Measurements from ENCODE around the gene THSD4.

THSD4 gene

DNA sequence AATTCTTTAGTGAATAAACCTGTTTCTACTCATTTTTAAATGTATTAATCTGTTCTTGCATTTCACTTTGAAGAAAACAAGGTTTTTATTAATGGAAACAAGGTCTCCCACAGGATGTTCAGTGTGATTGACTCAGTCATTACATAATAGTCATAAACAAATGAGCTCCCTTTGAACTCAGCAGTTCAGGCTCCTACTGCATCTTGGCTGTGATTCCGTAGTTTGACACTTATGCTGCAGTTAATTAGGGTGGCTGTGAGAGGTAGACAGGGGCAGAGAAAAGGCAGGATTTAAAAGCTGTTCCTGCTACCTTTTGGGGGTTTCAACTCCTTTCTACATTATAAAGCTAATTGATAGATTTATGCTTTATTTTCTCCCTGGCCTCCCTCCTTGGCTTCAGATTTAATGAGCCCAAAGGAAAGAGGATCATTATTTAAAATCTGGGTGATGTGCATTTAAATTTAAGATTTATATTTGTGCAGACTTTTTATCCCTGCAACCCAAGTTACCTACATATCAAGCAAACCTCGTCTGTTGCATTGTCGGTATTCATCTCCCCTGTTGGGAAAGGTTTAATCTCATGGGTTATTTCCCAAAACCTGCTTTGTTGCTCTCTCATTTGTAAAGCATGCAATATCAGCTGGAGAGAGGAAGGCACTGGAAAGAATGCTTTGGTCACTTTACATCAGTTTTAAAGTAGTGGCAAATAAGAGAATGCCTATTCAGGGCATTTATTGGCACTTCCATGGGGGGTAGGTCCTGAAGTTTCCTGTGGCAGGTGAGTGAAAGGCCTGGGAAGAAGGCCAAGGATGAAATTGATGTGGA is 350.1 kb downstream of the THSD4 start:
- TF ChIP-seq, protein P1, sequence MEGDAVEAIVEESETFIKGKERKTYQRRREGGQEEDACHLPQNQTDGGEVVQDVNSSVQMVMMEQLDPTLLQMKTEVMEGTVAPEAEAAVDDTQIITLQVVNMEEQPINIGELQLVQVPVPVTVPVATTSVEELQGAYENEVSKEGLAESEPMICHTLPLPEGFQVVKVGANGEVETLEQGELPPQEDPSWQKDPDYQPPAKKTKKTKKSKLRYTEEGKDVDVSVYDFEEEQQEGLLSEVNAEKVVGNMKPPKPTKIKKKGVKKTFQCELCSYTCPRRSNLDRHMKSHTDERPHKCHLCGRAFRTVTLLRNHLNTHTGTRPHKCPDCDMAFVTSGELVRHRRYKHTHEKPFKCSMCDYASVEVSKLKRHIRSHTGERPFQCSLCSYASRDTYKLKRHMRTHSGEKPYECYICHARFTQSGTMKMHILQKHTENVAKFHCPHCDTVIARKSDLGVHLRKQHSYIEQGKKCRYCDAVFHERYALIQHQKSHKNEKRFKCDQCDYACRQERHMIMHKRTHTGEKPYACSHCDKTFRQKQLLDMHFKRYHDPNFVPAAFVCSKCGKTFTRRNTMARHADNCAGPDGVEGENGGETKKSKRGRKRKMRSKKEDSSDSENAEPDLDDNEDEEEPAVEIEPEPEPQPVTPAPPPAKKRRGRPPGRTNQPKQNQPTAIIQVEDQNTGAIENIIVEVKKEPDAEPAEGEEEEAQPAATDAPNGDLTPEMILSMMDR (conservative IDR thresholded peaks at IDR 0.05; ENCODE audit: low read depth, low read length) = no peak
- Histone ChIP-seq H3K4me2 (no peak overlapping the region), H3K36me3 (ENCODE audit: insufficient read depth) (no peaks in the 10 kb centered on the region), H3K27ac (no peak overlapping the region), H3K4me3 (IDR thresholded peaks at IDR 0.05; ENCODE audit: insufficient read depth, low read depth, low read length) (no peak overlapping the region), H4K20me1 (ENCODE audit: insufficient read depth) (no peaks in the 10 kb centered on the region), H3K79me2 (ENCODE audit: insufficient read depth, low read depth) (no peaks in the 10 kb centered on the region), H3K9ac (no peak overlapping the region), H3K27me3 (ENCODE audit: insufficient read depth, low read depth) (no peaks in the 10 kb centered on the region), H2AFZ (ENCODE audit: low read depth) (no peak overlapping the region), H3K4me1 (ENCODE audit: low read depth, poor library complexity, severe bottlenecking) (no peaks in the 10 kb centered on the region)

DNA sequence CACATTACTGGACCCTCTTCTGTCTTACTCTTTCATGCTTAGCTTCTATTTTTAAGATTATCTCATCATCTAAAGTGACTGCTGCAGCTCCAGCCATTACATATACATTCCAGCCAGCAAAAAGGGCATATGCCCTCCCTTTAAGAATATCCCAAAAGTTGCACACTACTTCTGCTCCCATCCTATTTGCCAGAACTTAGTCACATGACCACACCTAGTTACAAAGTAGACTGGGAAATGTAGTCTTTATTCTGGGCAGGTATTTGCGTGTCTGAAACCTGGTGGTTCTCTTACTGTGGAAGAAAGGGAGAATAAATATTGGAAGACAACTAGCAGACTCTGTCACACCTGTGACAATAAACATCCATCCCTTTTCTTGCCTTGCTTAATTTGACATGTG is 353.4 kb downstream of the THSD4 start:
- no peaks in the 10 kb centered on the region for H3K79me2 ChIP-seq (ENCODE audit: insufficient read depth, low read depth)
- H4K20me1 ChIP-seq (ENCODE audit: insufficient read depth) = no peaks in the 10 kb centered on the region
- H3K36me3 ChIP-seq (ENCODE audit: insufficient read depth) = no peaks in the 10 kb centered on the region
- no peak overlapping the region for H3K4me2 ChIP-seq
- no peak overlapping the region for H2AFZ ChIP-seq (ENCODE audit: low read depth)
- H3K27ac ChIP-seq = no peak overlapping the region
- TF ChIP-seq, protein P1 (conservative IDR thresholded peaks at IDR 0.05; ENCODE audit: low read depth, low read length) = no peak
- H3K4me3 ChIP-seq (IDR thresholded peaks at IDR 0.05; ENCODE audit: insufficient read depth, low read depth, low read length) = no peak overlapping the region
- H3K9ac ChIP-seq = no peak overlapping the region
- no peaks in the 10 kb centered on the region for H3K27me3 ChIP-seq (ENCODE audit: insufficient read depth, low read depth)
- H3K4me1 ChIP-seq (ENCODE audit: low read depth, poor library complexity, severe bottlenecking) = no peaks in the 10 kb centered on the region

DNA sequence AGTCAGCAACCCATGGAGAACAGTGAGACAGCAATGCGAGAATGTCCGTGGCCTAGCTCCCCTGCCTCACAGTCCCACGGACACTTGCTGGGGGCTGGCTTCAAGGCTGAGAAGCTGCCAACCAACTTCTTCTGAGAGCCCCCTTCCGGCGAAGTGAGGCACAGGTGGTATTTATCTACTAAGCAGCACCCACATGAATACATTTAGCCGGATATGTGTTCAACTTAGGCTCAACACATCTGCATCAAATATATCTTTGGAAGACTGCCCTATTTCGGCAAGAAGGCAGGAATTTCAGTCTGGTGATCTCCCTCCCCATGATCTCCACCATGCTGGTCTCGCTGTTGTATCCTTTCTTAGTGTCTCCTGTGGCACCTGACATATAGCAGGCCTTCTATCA is 354.1 kb downstream of the THSD4 start:
- H3K36me3 ChIP-seq (ENCODE audit: insufficient read depth) = no peaks in the 10 kb centered on the region
- no peak overlapping the region for H3K27ac ChIP-seq
- H3K79me2 ChIP-seq (ENCODE audit: insufficient read depth, low read depth) = no peaks in the 10 kb centered on the region
- H2AFZ ChIP-seq (ENCODE audit: low read depth) = no peak overlapping the region
- H3K27me3 ChIP-seq (ENCODE audit: insufficient read depth, low read depth) = no peaks in the 10 kb centered on the region
- H3K4me3 ChIP-seq (IDR thresholded peaks at IDR 0.05; ENCODE audit: insufficient read depth, low read depth, low read length) = no peak overlapping the region
- H4K20me1 ChIP-seq (ENCODE audit: insufficient read depth) = no peaks in the 10 kb centered on the region
- no peak overlapping the region for H3K9ac ChIP-seq
- H3K4me2 ChIP-seq = no peak overlapping the region
- H3K4me1 ChIP-seq (ENCODE audit: low read depth, poor library complexity, severe bottlenecking) = no peaks in the 10 kb centered on the region
- TF ChIP-seq, protein P1 (conservative IDR thresholded peaks at IDR 0.05; ENCODE audit: low read depth, low read length) = no peak

DNA sequence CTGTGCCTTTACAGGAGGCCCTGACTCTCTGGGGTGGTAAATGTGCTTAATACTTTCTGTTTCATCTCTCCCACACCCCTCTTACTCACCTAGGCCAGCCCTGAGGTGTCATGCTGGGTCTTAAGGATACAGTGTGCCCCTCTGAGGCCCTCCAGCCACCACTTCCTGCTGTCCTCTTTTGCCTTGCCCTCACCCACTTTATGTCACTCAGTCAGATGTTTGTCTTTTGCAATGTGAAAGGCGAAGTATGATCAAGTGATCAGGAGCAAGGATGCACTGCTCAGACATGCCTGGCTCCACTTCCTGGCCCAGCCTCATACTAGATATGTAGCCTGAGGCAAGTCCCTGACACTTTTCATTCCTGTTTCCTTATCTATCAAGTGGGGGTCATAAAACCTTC is 356.1 kb downstream of the THSD4 start:
- TF ChIP-seq, protein P1 (conservative IDR thresholded peaks at IDR 0.05; ENCODE audit: low read depth, low read length) = no peak
- Histone ChIP-seq H3K4me3 (IDR thresholded peaks at IDR 0.05; ENCODE audit: insufficient read depth, low read depth, low read length) (no peak overlapping the region), H4K20me1 (ENCODE audit: insufficient read depth) (no peaks in the 10 kb centered on the region), H3K27me3 (ENCODE audit: insufficient read depth, low read depth) (no peaks in the 10 kb centered on the region), H3K4me1 (ENCODE audit: low read depth, poor library complexity, severe bottlenecking) (no peaks in the 10 kb centered on the region), H3K79me2 (ENCODE audit: insufficient read depth, low read depth) (no peaks in the 10 kb centered on the region), H3K36me3 (ENCODE audit: insufficient read depth) (no peaks in the 10 kb centered on the region), H3K27ac (no peak overlapping the region), H2AFZ (ENCODE audit: low read depth) (no peak overlapping the region), H3K4me2 (no peak overlapping the region), H3K9ac (no peak overlapping the region)
